IMR-90 (cell line): ENCODE data around the gene PTPN11.

Experiments
- CTCF ChIP-seq: conservative IDR thresholded peaks from 2 replicates; pipeline ENCODE4 v1.5.1; 2012; ENCODE audit warnings: mild to moderate bottlenecking, low read depth, low read length, improper control_type of control experiment
- ELK1 ChIP-seq: fragments of 150-350 bp; IDR thresholded peaks from 2 replicates; pipeline ENCODE4 v1.6.1; 2016; ENCODE audit warnings: low read depth, mild to moderate bottlenecking, low read length, moderate library complexity, borderline replicate concordance
- POLR2A ChIP-seq: IDR thresholded peaks from 2 replicates; pipeline ENCODE4 v1.6.1; 2012; ENCODE audit warnings: mild to moderate bottlenecking, low read depth, low read length

- TF ChIP-seq ELK1 (no peak), POLR2A (0 out of 2 replicates have a peak, but pooled peaks have one; percentile 19), CTCF (no peak)
These were observed 768 bp downstream of the PTPN11 start for GRCh38 chr12:112419297-112420133.
